Activated naive CD4-positive, alpha-beta T cell (primary cell): ENCODE measurements around the gene NFAT5.

Experiments
- DNase-seq, 4 experiments: peaks; one replicate each; lab custom pipeline; 2025; lab: John Stamatoyannopoulos, UW

The NFAT5 gene

GRCh38 chr16:69741519-69741918, 175.8 kb downstream of the NFAT5 start:
- DNase-seq, result no peak

GRCh38 chr16:69741951-69742904, 176.5 kb downstream of the NFAT5 start:
- no peak for DNase-seq

GRCh38 chr16:69744363-69745231, 178.8 kb downstream of the NFAT5 start:
- DNase-seq, result no peak

- no peak for DNase-seq
Measured at GRCh38 chr16:69745232-69745612, 179.5 kb downstream of the NFAT5 start.

- DNase-seq, result no peak
Measured at GRCh38 chr16:69745959-69746358, 180.2 kb downstream of the NFAT5 start.

- no peak for DNase-seq
Measured at GRCh38 chr16:69747115-69747514, 181.3 kb downstream of the NFAT5 start.

GRCh38 chr16:69748694-69749345, 183.1 kb downstream of the NFAT5 start:
- DNase-seq, result no peak

GRCh38 chr16:69754143-69754468, 188.3 kb downstream of the NFAT5 start:
- no peak for DNase-seq
